GM18520 (cell line): ENCODE results near the gene COL4A5.

Experiments
- ATAC-seq: cut with Tn5 transposase; IDR thresholded peaks from one replicate; pipeline ENCODE4 v1.9.1; 2021; ENCODE audit not compliant: unreplicated experiment

Gene COL4A5

DNA sequence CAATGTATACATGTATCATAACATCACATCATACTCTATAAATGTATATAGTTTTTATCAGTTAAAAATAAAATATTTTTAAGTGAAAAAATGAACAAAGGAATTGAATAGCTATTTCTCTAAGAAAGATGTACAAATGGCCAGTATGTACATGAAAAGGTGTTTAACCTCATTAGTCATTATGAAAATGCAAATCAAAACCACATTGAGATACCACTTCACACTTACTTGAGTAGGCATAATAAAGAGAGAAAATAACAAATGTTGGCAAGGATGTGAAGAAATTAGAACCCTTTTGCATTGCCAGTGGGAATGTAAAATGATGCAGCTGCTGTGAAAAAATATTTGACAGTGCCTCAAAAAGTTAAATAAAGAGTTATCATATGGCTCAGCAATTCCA lies 201.2 kb downstream of the COL4A5 start:
- ATAC-seq: peak; percentile 93

DNA sequence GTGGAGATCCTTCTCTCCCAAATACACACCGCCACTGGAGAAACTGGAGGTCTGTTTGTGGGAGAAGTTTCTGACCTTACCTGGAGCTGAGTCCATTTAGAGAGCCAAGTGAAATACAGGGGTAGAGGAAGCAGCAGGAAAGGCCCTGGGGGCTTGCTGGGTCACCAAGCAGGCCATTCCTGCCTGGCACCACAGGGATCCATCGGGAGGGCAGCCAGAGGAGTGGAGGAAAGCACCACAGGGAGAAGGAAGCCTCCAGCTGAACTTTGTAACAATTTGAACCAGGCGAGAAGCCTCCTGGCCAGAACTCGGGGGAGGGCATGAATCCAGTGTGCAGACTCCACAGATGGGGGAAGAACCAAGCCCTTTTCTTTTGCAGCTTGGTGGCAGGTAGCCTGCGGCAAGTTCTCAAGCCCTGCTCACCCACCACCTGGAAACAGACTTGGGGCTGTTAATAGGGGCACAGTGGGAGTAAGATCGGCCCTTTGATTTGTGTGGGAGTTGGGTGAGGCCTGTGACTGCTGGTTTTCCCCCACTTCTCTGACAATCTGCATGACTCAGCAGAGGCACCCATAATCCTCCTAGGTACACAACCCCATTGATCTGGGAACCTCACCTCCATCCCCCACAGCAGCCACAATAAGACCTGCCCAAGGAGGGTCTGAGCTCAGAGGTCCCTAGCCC lies 202.1 kb downstream of the COL4A5 start:
- no peak for ATAC-seq

DNA sequence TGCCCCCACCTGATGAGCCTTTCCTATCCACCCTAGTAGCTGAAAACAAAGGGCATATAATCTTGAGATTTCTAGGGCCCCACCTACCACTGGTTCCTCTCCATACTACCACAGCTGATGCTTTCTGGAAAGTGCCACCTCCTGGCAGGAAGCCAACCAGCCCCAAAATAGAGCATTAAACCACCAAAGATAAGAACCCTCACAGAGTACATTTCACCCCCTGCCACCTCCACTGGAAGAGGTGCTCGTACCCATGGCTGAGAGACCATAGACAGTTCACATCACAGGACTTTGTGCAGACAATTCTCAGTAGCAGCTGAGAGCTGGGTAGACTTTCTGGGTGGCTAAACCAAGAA lies 202.6 kb downstream of the COL4A5 start:
- ATAC-seq: no peak

DNA sequence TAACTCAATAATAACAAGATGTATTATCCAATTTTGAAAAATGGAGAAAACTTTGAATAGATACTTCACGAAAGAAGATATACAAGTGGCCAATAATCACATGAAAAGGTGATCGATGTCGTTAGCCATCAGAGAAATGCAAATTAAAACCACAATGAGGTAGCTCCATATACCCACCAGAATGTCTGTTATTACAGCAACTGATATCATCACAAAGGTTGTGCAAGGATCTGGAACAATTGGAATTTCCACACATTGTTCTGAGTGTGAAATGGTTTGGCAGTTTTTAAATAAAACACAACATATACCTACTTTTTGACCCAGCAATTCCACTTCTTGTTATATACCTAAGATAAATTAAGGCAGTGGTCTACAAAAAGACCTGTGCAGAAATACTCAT lies 225.1 kb downstream of the COL4A5 start:
- no peak for ATAC-seq

DNA sequence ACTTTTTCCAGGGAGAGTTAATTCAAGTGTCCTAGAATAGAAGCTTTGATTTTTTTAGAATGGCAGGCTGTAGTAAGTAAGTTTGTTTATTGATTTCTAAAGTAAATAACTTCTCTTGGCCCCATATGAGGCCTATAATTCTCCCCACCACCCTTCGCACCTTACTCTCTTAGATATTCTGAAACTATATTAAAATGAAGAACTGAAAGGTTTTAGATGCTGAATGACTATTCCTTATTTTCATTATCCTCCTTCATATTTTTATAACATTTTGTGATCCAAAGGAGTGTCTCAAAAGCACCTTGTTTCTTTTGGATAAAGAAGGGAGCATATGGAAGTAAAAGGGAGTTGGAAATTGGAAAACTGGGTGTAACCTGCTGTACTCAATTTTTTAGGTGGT lies 226.5 kb downstream of the COL4A5 start:
- ATAC-seq: no peak

DNA sequence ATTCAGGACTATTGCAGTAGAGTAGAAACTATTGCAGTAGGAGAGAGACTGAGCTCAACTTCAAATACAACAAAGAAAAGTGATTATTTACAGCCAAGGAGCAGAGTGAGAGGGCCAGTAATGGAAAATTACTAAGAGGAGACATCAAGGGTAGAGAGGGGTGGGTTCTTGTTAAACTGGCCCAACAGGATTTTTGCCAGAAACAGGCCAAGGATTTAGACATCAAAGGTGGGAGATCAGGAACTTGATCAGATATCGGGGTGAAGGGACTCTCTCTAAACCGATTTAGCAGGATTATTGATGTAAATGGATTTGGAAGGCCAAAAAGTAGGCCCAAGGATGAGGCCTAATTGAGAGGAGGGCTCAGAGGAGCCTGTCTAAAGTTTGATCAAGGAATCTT lies 231.9 kb downstream of the COL4A5 start:
- ATAC-seq: no peak

DNA sequence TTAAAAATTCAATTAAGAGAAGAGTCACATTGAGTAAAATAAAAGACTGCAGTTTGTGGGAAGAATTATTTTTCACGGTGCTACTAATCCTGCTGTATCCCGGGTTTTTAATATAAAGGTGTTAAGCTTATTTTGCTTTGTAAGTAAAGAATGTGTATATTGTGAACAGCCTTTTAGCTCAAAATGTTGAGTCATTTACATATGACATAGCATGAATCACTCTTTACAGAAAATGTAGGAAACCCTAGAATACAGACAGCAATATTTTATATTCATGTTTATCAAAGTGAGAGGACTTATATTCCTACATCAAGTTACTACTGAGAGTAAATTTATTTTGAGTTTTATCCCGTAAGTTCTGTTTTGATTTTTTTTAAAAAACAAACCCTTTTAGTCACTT lies 257.1 kb downstream of the COL4A5 start:
- ATAC-seq: no peak

DNA sequence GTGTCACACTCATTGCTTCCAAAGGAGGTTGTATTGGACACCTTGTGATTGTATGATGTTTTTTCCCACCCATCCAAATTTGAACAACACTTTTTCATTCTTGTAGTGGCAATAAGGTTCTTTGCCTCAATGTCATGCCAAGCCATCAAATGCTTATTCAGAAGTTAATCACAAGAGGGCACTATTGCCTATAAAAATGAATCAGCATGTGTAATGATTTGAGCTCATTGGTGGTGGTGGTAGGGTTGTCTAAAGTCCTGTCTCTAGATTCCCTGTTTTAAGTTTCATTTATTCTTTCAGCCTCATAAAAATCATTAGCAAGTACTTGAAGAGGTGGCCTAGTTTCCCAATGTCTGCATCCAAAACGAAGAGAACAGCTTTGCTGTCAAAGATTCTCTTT lies 259.7 kb downstream of the COL4A5 start:
- ATAC-seq: no peak

DNA sequence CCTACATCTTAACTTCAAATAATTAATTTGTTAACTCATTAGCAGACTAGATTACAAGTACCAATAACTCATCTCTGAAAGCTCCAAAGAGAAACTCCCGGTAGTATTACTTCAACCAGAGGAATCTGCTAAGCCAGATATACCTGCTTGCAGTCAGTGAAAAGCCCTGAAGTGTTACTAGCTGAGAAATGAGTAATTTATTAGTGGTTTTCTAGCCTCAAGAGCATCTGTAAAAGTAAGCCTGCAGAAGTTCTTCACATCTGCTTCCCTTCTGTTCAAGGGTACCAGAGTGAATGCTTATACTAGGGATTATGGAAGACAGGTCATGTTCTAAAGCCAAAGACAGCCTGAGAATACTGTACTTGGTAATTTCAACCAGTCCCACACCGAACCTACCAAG lies 262.0 kb downstream of the COL4A5 start:
- ATAC-seq: no peak

DNA sequence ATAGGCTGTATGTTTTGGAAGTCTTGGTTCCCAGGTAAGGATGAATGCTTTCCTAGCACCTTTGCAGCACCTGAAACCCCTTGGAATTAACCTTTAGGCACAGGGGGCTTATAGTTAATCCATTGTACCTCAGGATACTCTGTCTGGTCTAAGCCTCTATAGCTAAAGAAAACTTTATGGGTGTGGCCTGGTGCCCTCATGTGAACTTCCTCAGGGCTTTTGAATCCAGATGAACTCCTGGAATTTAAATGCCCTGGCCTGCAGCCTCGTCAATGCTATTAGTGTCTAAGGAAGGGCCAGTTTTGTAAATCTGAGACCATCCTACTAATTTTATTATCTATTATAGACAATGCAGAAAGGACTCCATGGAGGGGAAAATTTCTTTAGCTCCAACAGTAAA lies 262.9 kb downstream of the COL4A5 start:
- ATAC-seq: no peak

DNA sequence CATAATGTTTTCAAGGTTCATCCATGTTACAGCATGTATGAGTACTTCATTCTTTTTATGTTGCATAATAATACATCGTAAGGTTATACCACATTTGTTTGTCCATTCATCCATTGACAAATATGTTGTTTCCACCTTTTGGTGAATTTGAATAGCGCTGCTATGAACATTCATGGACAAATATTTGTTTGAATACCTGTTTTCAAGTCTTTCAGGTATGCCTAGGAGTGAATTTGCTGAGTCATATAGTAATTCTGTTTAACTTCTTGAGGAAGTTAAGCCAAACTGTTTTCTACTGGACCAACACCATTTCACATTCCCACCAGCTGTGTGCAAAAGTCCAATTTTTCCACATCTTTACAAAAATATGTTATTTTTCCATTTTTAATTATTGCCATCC lies 265.2 kb downstream of the COL4A5 start:
- no peak for ATAC-seq

DNA sequence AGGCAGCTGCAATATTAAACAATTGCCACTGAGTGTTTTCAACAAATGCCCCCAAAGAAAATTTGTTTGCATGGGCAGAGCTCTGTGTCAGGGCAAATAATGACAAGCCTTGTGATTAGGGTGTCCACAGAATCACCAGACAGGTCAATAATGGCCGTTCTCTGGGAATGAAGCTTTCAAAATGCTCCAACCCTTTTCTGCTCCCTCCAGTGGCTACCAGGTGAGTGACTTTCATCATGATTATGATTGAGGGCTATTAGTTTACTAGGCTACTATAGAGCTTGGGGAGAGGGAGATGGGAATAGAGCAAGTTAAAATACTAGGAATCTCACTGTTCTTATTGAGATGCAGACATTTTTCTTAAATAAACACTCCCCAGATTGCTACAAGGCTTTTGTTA lies 273.2 kb downstream of the COL4A5 start:
- no peak for ATAC-seq

DNA sequence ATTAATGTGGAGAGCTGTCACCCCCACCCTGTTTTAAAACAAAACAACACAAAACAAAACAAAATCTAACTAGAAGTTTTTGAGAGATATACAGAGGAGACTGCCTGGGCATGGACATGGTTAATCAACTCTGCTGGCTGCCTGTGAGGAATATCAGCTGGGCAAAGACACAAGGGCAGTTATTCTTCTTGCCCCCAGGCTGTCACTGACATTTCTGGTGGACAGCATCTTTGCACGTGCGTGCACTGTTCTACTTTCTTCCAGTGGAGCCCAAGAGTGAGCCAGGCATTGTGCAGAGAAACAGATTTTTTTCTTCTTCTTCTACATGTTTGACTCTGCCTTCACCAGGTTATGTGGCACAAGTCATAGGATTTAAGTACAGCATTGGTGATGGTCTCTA lies 282.9 kb downstream of the COL4A5 start:
- ATAC-seq: no peak

DNA sequence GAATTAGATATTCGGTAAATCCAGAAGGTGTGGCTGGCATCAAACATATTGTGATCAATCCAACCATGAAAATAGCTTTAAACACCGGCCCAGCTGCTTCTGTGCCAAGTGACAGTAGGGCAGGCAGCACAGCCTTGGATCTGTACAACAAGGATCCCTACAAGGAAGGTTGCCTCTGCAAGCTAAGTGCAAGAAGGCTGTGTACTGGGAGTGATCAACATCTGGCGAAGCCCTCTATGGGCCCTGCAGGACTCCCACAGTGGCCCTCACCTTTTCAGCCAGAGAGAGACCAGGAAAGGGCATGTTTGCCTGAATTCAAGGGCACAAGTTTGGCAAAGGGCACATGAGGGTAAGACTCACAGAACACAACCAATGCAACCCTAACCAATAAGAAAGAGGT lies 287.1 kb downstream of the COL4A5 start:
- no peak for ATAC-seq

DNA sequence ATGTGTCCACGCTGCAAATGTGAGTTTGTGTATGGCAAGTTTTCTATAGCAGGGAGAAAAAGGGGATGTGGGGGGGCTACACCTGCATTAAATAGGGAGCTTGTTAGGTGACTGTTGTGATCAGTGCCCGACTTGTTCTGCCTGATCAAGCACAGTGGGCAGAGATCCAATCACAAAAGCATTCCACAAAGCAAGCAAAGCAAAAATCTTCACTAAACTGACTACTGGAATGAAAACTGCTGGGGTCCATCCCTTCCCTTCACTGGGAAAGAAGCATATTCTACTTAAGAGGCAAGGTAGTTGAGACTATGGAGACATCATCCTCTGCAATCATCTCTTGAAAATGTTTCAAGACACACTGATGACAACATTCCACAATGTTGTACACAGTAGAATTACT lies 291.5 kb downstream of the COL4A5 start:
- ATAC-seq: no peak

DNA sequence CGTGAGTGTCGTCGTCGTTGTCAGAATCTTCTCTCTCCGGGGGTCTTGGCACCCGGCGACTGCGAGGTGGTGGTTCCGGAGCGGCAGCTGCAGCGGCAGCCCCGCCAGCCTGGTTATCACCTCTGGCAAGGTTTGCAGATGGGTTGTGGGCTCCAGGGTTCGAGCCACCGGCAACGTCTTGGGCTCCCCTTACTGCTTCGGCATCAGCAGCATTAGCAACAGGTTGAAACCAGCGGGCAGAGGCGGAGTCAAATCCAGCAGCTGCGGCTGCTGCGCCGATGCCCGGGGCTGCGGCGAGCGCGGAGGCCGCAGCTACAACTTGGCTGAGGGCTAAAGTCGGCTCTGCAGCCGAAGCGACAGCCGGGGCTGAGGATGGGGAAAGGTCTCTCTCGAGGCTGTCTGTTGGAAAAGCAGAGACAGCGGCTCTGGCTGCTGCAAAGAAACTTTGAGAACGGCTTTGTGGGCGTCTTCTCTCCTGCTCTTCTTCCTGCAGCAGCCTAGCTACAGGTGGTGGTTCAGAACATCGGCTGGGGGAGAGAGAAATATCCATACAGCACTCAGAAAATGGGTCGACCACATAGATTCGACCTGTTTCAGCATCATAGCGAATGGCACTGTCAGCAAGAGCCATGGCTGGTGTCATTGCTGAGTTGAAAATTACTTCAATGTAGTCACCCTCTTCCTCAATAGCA lies 293.1 kb downstream of the COL4A5 start:
- no peak for ATAC-seq

DNA sequence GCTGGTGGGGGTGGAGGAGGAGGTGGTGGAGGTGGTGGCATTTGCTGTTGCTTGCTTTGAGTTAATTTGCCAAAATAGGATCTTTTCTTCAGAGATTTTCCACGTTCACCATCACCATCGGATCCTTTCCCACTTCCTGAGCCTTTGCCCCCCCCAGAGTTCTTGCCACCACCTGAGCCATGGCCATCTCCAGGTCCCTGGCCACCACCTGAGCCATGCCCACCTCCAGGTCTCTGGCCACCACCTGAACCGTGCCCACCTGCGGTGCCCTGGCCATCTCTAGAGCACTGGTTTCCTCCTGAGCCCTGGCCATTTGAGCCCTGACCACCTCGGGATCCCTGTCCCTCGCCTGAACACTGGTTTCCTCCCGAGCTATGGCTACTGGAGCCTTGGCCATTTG lies 294.8 kb downstream of the COL4A5 start:
- ATAC-seq: no peak

DNA sequence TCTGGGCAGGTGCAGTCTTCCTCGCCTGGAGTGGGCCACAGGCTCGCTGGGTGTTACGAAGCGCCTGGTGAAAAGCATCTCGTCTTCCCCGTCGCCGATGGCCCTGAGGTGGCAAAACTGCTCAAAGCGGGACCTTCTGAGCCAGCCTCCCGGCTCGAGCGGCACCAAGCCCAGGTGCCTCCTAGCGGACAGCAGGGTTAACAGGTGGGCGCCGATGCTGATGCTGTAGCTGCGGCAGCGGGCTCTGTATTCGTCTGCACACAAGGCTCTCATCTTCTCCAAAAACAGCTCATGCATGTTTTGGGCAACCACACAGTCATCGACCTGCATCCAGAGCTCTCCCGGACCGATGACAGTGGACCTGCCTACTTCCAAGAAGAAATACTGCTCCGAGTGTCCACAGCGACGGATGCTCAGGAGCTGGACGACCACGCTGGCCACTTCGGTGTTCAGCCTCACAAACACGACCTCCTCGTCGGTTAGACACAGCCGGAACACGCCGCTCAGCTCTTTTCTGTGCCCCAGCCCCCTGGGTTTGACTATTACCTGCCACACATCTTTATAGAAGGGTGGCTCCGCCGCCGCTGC lies 295.5 kb downstream of the COL4A5 start:
- no peak for ATAC-seq

DNA sequence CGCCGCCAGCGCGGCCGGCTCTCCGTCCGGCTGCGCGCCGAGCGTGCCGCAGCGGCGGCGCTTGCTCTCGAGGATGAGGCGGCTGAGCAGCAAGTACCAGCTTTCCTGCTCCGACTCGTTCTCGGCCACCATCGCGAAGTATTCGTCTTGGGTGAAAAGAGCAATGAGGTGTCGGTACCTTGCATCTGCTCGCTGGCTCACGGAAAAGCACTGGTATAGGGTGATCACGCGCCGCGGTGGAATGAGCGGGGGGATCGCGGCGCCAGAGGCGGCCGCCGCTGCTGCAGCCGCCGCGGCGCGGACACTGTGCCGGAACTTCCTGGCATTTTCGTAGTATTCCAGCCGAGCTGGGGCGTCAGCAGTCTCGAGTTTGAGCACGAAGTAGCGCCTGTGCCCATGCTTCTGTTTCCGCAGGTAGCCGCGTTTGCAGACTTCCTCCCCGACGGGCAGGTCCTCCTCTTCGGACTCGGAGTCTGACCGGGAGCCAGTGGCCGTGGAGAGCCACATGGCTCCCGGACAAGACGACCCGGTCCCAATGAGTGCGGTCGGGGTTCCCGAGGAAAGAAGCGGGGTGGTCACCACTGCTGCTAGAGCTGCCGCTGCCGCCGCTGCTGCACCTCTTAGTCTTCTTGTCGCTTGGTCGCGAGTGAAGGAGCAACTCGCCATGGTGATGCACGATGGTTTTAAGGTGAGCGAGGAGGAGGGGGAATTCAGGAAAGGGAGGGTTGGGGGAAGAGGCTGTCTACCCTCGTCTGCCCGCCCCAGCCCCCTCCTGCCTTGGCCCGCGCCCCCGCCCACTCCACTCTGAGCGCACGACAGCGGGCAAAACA lies 296.3 kb downstream of the COL4A5 start:
- no peak for ATAC-seq

DNA sequence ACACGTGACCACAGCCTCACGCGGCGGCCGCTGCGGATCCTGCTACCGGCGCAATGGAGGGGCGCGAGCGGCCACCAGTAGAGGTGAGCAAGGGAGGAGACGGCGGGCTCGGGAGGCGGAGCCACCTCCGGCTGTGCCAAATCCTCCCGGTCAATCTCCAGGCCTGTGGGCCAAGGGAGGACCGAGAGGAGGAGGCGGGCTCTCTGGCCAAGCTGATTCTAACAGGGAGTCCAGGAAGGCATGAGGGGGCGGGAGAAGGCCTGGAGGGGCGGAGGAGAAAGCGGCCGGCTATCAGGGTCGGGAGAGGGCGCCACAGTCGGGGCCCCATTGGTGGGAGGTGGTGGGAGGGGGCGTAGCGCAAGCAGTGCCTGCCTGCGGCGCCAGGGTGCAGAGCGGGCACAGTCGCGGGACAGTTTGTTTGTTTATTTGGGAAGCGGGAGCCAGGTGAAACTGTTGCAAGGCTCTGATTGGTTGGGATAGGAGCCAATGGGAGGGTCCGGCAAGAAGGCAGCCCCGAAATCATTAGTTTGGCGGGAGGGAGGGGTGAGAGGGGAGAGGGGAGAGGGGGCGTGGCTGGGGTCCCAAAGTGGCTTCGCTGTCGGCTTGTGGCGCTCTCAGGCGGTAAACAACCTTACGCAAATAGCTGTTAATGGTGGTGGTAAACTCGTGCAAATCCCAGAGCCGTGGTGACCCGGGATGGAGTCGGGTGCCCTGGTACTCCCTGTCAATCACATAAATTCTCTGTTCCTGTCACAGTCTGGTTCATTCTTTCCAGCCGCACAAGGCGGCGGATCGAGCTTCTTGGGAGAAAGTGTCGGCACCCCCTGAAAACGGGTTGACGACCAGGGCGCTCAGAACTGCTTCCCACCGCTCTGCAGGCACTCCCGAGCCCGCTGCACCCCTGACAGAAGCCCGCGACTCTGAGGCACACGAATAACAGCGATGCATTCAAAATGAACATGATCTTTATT lies 297.2 kb downstream of the COL4A5 start, which contains the start of gene IRS4:
TSS of gene IRS4 (minus strand) at position 55 of the 971 bp plus-strand sequence.
- ATAC-seq: no peak

DNA sequence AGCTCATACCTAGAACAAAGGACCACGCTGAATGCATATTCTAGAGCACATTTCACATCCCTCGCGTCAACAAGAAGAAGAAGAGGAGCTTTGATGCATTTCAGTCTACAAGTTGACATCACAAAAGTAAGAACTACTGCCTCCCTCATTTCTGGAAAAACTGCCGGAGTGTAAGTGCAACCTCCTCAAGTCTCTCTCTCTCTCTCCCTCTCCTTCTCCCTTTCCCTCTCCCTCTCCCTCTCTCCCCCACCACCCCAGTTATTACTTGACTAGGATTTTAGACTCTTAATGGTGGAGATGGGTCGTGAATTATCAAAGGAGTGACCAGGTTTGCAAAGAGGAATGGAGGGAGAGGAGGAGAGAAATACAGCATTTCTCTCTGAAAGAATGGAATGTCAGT lies 298.1 kb downstream of the COL4A5 start:
- ATAC-seq: no peak
